ENCODE measurements around the gene TMEM176A. TPM values are rescaled to one million over a fixed set of nuclear protein-coding genes. Genes with fewer than 3 reads are reported as not detected.

Gene TMEM176A
- total and polyA plus RNA-seq, 2 of the 8 experiments (the other 6 are each of a cell fraction or from before 2014, with no cell fraction given) = 1.3 to 1.5 TPM

- H3K79me2 ChIP-seq (ENCODE audit: control insufficient read depth in 1 of 2, insufficient read depth in 2 of 2, low read length in 2 of 2) = no peaks in the 10 kb centered on the region
- ChIA-PET CTCF (ENCODE audit: partially characterized antibody) (no interaction called here), POLR2A (ENCODE audit: partially characterized antibody) (no interaction called here)
- H3K4me1 ChIP-seq (replicated peaks in 1 of 4; ENCODE audit: control insufficient read depth in 3 of 4, insufficient read depth in 4 of 4, low read length in 3 of 4) = peaks cover 0 to 3% (median 0%) of the 10 kb centered on the region in 4 experiments; a peak in 2 of 7 replicates
- H2BK12ac ChIP-seq (ENCODE audit: low read depth, low read length) = no peak overlapping the region
- H3K9me3 ChIP-seq (ENCODE audit: insufficient read depth in 2 of 2, low read depth in 1 of 2, low read length in 1 of 2) = no peaks in the 10 kb centered on the region; a peak in 1 of 4 replicates
- FAIRE-seq (peak; percentile 28), DNase-seq (ENCODE audit: low read depth in 1 of 2, low spot score in 2 of 2) (no peak)
- H2BK20ac ChIP-seq (ENCODE audit: low read length) = no peak overlapping the region
- no peak overlapping the region for H4K5ac ChIP-seq (ENCODE audit: insufficient read length, low read depth, low read length)
- TF ChIP-seq TCF12 (IDR thresholded peaks at IDR 0.05; ENCODE audit: low read depth, low read length) (no peak), RAD21 (IDR thresholded peaks at IDR 0.05 in 1 of 2, conservative IDR thresholded peaks at IDR 0.05 in 1 of 2; ENCODE audit: low read depth in 2 of 2, low read length in 2 of 2) (peak in 1 of 2 experiments; percentile 31; a peak in 1 of 4 replicates), MAFK (IDR thresholded peaks at IDR 0.05; ENCODE audit: low read depth, low read length) (no peak), MAX (IDR thresholded peaks at IDR 0.05) (no peak), CTCF (IDR thresholded peaks at IDR 0.05; ENCODE audit: control extremely low read depth in 1 of 3, insufficient read depth in 1 of 3, low read depth in 1 of 3, low read length in 3 of 3) (peak in 2 of 3 experiments; percentile 42 to 49; a peak in 3 of 4 replicates)
- no peak overlapping the region for H4K8ac ChIP-seq (ENCODE audit: extremely low read depth, insufficient read depth, low read length)
- H2BK120ac ChIP-seq (replicated peaks; ENCODE audit: low read depth, low read length) = no peak overlapping the region
- H3K56ac ChIP-seq (replicated peaks; ENCODE audit: insufficient read length, low read depth, low read length) = no peak overlapping the region
- H3K18ac ChIP-seq (ENCODE audit: extremely low read depth, low read length) = no peak overlapping the region
- no peak overlapping the region for H2AK5ac ChIP-seq (ENCODE audit: low read depth, low read length)
- no peaks in the 10 kb centered on the region for H4K20me1 ChIP-seq (replicated peaks in 1 of 2; ENCODE audit: control insufficient read depth in 1 of 2, insufficient read depth in 2 of 2, low read length in 2 of 2)
- H3K4ac ChIP-seq (replicated peaks; ENCODE audit: insufficient read length, low read depth, low read length) = no peak overlapping the region
- H3K23ac ChIP-seq (ENCODE audit: insufficient read length) = no peak overlapping the region
- no peaks in the 10 kb centered on the region for H3K23me2 ChIP-seq (ENCODE audit: low read depth, low read length)
- no peak overlapping the region for H3K14ac ChIP-seq (ENCODE audit: insufficient read length)
- H2BK15ac ChIP-seq (ENCODE audit: low read length) = no peak overlapping the region
- H2BK5ac ChIP-seq (ENCODE audit: low read depth, low read length) = no peak overlapping the region
- H3K79me1 ChIP-seq (ENCODE audit: low read depth, low read length) = no peaks in the 10 kb centered on the region; the same call in 1 of the 2 replicates
- no peaks in the 10 kb centered on the region; a peak in 1 of 7 replicates for H3K27me3 ChIP-seq (replicated peaks in 1 of 4; ENCODE audit: control insufficient read depth in 3 of 4, extremely low read depth in 1 of 4, insufficient read depth in 3 of 4, low read length in 3 of 4)
- no peak overlapping the region for H2AFZ ChIP-seq (ENCODE audit: low read length)
- no peak overlapping the region for H3K4me2 ChIP-seq (ENCODE audit: insufficient read depth in 1 of 2, low read depth in 2 of 2, low read length in 2 of 2)
- no peak overlapping the region for H3K27ac ChIP-seq (ENCODE audit: low read depth, low read length)
- no peaks in the 10 kb centered on the region for H3K36me3 ChIP-seq (ENCODE audit: control insufficient read depth in 2 of 4, insufficient read depth in 4 of 4, low read length in 3 of 4)
- H3K4me3 ChIP-seq (ENCODE audit: extremely low read depth in 1 of 4, insufficient read depth in 2 of 4, low read depth in 3 of 4, low read length in 4 of 4) = no peak overlapping the region
- 82% methylated on average over 2 of the region's 2 CpGs; no CpG with 5 or more reads in 1 of the 2 experiments for WGBS, 2 experiments (ENCODE audit: extremely low coverage in 1 of 2, insufficient coverage in 1 of 2, insufficient read length in 1 of 2, insufficient replicate concordance in 2 of 2, low coverage in 1 of 2, low lambda C conversion rate in 2 of 2, missing lambda C conversion rate in 1 of 2)
- no peak overlapping the region for H4K91ac ChIP-seq (replicated peaks; ENCODE audit: insufficient read length, low read length)
- H3K9ac ChIP-seq (replicated peaks in 1 of 4; ENCODE audit: extremely low read depth in 1 of 4, low read depth in 3 of 4, low read length in 3 of 4) = no peak overlapping the region
These were observed 27.8 kb downstream of the TMEM176A start for GRCh38 chr7:150828384-150828783.
